GM13977 (cell line): Measurements from ENCODE around the gene SSUH2.

Source experiments
- DNase-seq: peaks from one replicate; pipeline ENCODE4 v3.0.0; 2012; ENCODE audit warnings: low spot score
- in situ Hi-C: fragments of 300-500 bp; cut with MboI; formaldehyde crosslinking; loops from one replicate; pipeline ENCODE4 v1.12.0; 2022; ENCODE audit warnings: low sequenced_read_pairs, low pct_unique_long_range_greater_than_20kb, mixed read lengths, inconsistent platforms; ENCODE audit not compliant: unreplicated experiment
- TF ChIP-seq, protein P1 (sequence below): IDR thresholded peaks from 2 replicates; pipeline ENCODE4 v1.5.1; 2012; ENCODE audit warnings: mild to moderate bottlenecking, control low read depth; ENCODE audit not compliant: insufficient read depth; ENCODE audit errors: extremely low read depth, missing control alignments

Gene SSUH2

DNA sequence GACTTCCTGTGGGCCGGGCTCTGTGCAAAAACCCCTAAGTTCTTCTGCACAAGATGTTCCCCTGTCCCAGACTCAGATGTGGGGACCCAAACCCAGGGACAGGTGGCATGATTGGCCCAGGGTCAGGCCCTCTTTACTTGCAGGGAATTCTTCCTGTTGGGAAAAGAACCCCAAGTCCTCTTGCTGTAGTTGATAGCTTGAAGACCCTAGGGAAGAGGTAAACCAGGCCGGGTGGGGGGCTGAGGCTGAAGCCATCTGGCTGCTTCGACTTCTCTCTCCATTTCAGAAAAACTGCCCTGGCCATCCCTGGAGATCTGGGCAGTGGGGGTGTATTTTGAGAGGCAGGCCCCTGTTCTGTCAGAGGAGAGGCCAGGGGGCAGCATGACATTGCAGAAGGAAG, 23.5 kb downstream of the SSUH2 start:
- DNase-seq = no peak
- in situ Hi-C loops = no loop called here
- TF ChIP-seq, protein P1, sequence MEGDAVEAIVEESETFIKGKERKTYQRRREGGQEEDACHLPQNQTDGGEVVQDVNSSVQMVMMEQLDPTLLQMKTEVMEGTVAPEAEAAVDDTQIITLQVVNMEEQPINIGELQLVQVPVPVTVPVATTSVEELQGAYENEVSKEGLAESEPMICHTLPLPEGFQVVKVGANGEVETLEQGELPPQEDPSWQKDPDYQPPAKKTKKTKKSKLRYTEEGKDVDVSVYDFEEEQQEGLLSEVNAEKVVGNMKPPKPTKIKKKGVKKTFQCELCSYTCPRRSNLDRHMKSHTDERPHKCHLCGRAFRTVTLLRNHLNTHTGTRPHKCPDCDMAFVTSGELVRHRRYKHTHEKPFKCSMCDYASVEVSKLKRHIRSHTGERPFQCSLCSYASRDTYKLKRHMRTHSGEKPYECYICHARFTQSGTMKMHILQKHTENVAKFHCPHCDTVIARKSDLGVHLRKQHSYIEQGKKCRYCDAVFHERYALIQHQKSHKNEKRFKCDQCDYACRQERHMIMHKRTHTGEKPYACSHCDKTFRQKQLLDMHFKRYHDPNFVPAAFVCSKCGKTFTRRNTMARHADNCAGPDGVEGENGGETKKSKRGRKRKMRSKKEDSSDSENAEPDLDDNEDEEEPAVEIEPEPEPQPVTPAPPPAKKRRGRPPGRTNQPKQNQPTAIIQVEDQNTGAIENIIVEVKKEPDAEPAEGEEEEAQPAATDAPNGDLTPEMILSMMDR = no peak

DNA sequence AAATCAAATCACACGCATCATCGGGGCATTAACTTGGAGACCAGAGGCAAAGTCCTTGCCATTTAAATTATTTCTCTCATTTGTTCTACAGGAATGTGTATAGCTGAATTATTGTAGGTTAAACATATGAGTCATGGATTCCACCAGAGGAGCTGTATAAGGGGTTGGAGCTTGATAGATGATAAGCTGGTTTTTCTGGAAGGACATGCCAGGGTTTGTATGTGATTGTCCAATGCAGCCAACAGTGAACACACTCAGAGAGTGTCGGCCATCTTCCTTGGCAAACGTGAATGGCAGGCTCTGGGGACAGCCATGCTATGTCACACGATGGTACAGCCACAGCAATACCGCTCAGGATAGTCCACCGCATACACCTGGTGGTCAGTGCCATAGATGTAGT, 25.1 kb downstream of the SSUH2 start:
- in situ Hi-C loops = no loop called here
- TF ChIP-seq, protein P1 = no peak
- DNase-seq = no peak

DNA sequence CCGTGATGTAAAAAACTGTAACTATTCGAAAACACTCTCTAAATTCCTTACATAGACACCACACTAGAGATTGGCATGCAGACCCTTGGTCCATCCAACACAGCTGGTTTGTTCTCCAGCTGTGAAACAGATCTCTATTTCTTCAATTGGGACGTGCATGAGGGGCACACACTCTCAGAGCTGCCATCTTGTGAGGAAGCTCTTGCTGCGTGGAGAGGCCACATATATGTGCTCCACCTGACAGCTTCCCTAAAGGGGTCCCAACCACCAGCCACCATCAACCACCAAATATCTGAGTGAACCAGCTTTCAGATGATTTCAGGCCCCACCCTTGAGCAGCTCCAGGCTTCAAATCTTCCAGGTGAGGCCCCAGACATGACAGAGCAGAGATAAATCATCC, 25.6 kb downstream of the SSUH2 start:
- DNase-seq = no peak
- TF ChIP-seq, protein P1 = no peak
- in situ Hi-C loops = no loop called here

DNA sequence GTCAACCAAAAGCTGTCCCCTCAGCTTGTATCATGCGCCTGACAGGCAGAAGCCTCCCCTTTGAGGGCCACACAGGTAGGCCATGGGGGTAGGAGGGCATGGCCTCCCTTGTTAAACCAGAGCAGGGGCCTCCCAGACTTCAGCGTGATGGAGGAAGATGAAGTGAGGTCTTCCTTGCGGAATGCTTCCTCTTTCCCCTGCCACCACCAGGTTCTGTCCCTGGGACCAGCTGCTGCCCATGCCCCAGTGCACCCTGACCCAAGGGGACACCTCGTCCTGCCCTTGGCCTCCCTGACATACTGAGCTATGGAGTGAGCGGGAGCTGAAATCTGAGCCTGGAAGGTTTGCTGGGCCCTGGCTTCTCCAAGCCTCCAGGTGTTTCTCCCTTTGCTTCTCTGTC, 26.7 kb downstream of the SSUH2 start:
- in situ Hi-C loops = no loop called here
- TF ChIP-seq, protein P1 = no peak
- DNase-seq = no peak

DNA sequence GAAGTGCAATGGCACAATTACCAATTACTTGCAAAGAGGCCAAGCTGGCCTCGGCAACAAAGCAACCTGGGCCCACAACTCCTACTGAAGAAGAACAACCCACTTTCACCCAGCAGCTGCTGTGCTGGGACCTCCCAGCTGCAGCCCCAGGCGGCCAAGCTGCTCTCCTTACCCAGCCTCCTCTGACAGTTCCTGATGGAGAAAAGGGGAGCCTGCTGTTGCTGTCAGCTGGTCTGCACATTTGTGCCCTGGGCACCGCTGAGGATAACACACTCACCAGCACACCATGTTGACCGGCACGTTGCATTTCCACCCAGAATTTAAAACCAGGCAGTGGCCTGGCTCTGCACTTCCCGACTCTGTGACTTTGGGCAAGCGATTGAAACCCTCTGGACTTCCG, 33.6 kb downstream of the SSUH2 start:
- in situ Hi-C loops = no loop called here
- DNase-seq = no peak
- TF ChIP-seq, protein P1 = no peak

DNA sequence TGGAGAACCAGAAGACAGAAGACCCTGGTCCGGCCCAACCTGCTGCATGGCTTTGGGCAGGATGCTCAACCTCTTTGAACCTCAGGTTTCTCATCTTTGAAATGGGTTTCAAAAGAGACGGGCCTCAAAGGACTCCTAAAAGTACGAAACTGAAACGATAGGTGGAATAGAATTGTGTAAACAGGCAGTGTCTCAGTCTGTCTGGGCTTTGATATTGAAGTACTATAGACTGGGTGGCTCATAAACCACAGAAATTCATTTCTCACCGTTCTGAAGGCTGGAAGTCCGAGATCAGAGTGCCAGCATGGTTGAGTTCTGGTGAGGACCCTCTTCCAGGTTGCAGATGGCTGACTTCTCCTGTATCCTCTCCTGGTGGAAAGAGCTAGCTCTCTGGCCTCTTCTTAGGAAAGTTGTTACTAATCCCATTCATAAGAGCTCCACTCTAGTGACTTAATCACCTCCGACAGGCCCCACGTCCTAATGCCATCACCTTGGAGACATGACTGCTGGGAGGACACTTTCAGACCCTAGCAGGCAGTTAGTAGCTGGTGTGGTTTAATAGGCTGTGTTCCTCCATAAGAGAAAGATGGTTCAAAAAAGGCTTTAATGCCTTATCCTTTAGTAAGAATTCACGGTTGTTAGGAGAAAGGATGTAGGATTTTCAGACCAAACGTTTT, 35.7 kb downstream of the SSUH2 start:
- in situ Hi-C loops = no loop called here
- DNase-seq = no peak
- TF ChIP-seq, protein P1 = no peak
